GM06990 (cell line): Measurements from ENCODE around the gene OR6X1.

Experiments
- DNase-seq: peaks from one replicate; pipeline ENCODE4 v3.0.0-alpha.2; 2011; ENCODE audit not compliant: insufficient read length; ENCODE audit errors: extremely low read depth
- H3K27me3 ChIP-seq: replicated peaks from 2 replicates; pipeline ENCODE4 v1.6.0; 2011; ENCODE audit warnings: low read length; ENCODE audit not compliant: control insufficient read depth, insufficient read depth
- H3K36me3 ChIP-seq: 2 replicates; pipeline ENCODE4 v1.5.1; 2011; ENCODE audit warnings: low read length; ENCODE audit not compliant: control insufficient read depth, insufficient read depth
- H3K4me3 ChIP-seq: replicated peaks from 2 replicates; pipeline ENCODE4 v1.5.1; 2011; ENCODE audit warnings: low read depth, mild to moderate bottlenecking, control low read depth, low read length
- CTCF ChIP-seq: IDR thresholded peaks from 2 replicates; pipeline ENCODE4 v1.5.1; 2011; ENCODE audit warnings: low read length, control low read depth, mild to moderate bottlenecking, inconsistent platforms; ENCODE audit not compliant: insufficient read depth, poor library complexity, severe bottlenecking

OR6X1 gene

GRCh38 chr11:123742031-123742723 lies 12.1 kb downstream of the OR6X1 start:
- no peak for DNase-seq
- Histone ChIP-seq H3K27me3 (no peaks in the 10 kb centered on the region), H3K4me3 (peak overlapping the region; percentile 79), H3K36me3 (peaks cover 3% of the 10 kb centered on the region)
- TF ChIP-seq CTCF: no peak

GRCh38 chr11:123741159-123742030 lies 12.9 kb downstream of the OR6X1 start, which contains the start of gene ZNF202:
Gene ZNF202, minus strand, starts transcription at chr11:123741660. Its CDS starts 10,772 bp downstream, at chr11:123730888.
- Histone ChIP-seq H3K36me3 (peaks cover 3% of the 10 kb centered on the region), H3K4me3 (peak within 1 kb of the TSS; percentile 79), H3K27me3 (no peaks in the 10 kb centered on the region)
- DNase-seq: peak; percentile 91
- TF ChIP-seq CTCF: peak; percentile 23

GRCh38 chr11:123740787-123741158 lies 13.5 kb downstream of the OR6X1 start:
- no peak for TF ChIP-seq CTCF
- DNase-seq: no peak
- no peaks in the 10 kb centered on the region for H3K27me3 ChIP-seq
- H3K36me3 ChIP-seq: peaks cover 3% of the 10 kb centered on the region
- H3K4me3 ChIP-seq: peak overlapping the region; percentile 79

GRCh38 chr11:123738374-123738773 lies 15.9 kb downstream of the OR6X1 start:
- H3K36me3 ChIP-seq: peaks cover 6% of the 10 kb centered on the region
- no peak for DNase-seq
- TF ChIP-seq CTCF: no peak
- no peak overlapping the region for H3K4me3 ChIP-seq
- H3K27me3 ChIP-seq: no peaks in the 10 kb centered on the region

GRCh38 chr11:123736769-123737168 lies 17.5 kb downstream of the OR6X1 start:
- H3K36me3 ChIP-seq: peaks cover 6% of the 10 kb centered on the region
- H3K27me3 ChIP-seq: no peaks in the 10 kb centered on the region
- DNase-seq: no peak
- no peak for TF ChIP-seq CTCF
- H3K4me3 ChIP-seq: no peak overlapping the region
